Purkinje cell (primary cell): Measurements from ENCODE around the gene NVL. TPM values are rescaled to one million over a fixed set of nuclear protein-coding genes. Genes with fewer than 3 reads are reported as not detected.

Source experiments
- polyA plus RNA-seq: library from polyadenylated mRNA; unstranded; fragments of >200 nt; fragmentation: Nextera tagmentation; gene quantifications from 2 replicates; pipeline ENCODE4 v1.2.1, GENCODE V29; 2014

The NVL gene
- polyA plus RNA-seq = 14.9 and 16.4 TPM in 2 replicates

GRCh38 chr1:224329842-224330753 lies at the start of gene NVL:
Gene NVL (minus strand): TSS chr1:224330172. CDS start chr1:224330127, 45 bp downstream.

GRCh38 chr1:224356685-224357625 lies 27.0 kb upstream of the NVL start, which contains the start of gene CNIH4:
Gene CNIH4 (plus strand): TSS chr1:224356879. CDS start chr1:224356925, 46 bp downstream.

GRCh38 chr1:224182866-224183590 lies 146.9 kb downstream of the NVL start, which contains the start of gene DEGS1:
Gene DEGS1 (plus strand): TSS chr1:224183240. CDS start chr1:224183337, 97 bp downstream.

Other genes starting within 250 kb of the NVL start
- 14.5 and 15.5 TPM in 2 replicates for gene FBXO28, start 216.1 kb downstream of the NVL start, polyA plus RNA-seq
- gene DEGS1, start 146.9 kb downstream of the NVL start, polyA plus RNA-seq = 154 and 163 TPM in 2 replicates
- gene CNIH4, start 26.7 kb upstream of the NVL start, polyA plus RNA-seq = 159 and 169 TPM in 2 replicates
- 24.6 and 24.7 TPM in 2 replicates for gene WDR26, start 104.6 kb upstream of the NVL start, polyA plus RNA-seq